Measurements from ENCODE around the gene SSUH2. TPM values are rescaled to one million over a fixed set of nuclear protein-coding genes. Genes with fewer than 3 reads are reported as not detected.
A peak's percentile ranks its signal among the peaks of the same experiment; 100 is the strongest.

Gene SSUH2
- total and polyA plus RNA-seq, 12 donors: 0.78 to 6.1 (median 1.7) TPM

- no peak overlapping the region for H3K4me3 ChIP-seq
- TF ChIP-seq CTCF (IDR thresholded peaks at IDR 0.05): no peak
- no peaks in the 10 kb centered on the region for H3K9me3 ChIP-seq
- H3K36me3 ChIP-seq: no peaks in the 10 kb centered on the region
- peaks cover 0 to 8% (median 0%) of the 10 kb centered on the region in 9 donors for H3K4me1 ChIP-seq
- intact Hi-C loops (cut with DNase I): loop anchor here in 2 of 10 donors (10.0 kb wide), 2 partner anchors 67 to 97 kb away; partner anchors contain the start of genes OXTR (in 2 of the 2) and CAV3 (in 1 of the 2)
- no peak overlapping the region for H3K27ac ChIP-seq
- no peak for ATAC-seq
- no peaks in the 10 kb centered on the region for H3K27me3 ChIP-seq
- no peak for DNase-seq
Measured at GRCh38 chr3:8668216-8668615, 23.6 kb upstream of the SSUH2 start.

GRCh38 chr3:8667463-8668091, 23.0 kb upstream of the SSUH2 start:
- H3K27me3 ChIP-seq: no peaks in the 10 kb centered on the region
- no peak for ATAC-seq
- H3K27ac ChIP-seq: no peak overlapping the region
- 86 to 93% methylated on average over 6 of the region's 6 CpGs for WGBS, 2 donors
- H3K4me1 ChIP-seq: peaks cover 0 to 9% (median 0%) of the 10 kb centered on the region in 9 donors
- intact Hi-C loops (cut with DNase I): loop anchor here in 2 of 10 donors (10.0 kb wide), 2 partner anchors 67 to 97 kb away; partner anchors contain the start of genes OXTR (in 2 of the 2) and CAV3 (in 1 of the 2)
- no peak for TF ChIP-seq CTCF (IDR thresholded peaks at IDR 0.05)
- H3K9me3 ChIP-seq: no peaks in the 10 kb centered on the region
- no peak overlapping the region for H3K4me3 ChIP-seq
- DNase-seq: no peak
- no peaks in the 10 kb centered on the region for H3K36me3 ChIP-seq

GRCh38 chr3:8665407-8665896, 20.9 kb upstream of the SSUH2 start:
- Histone ChIP-seq H3K27me3 (no peaks in the 10 kb centered on the region), H3K4me3 (no peak overlapping the region), H3K27ac (no peak overlapping the region), H3K4me1 (peaks cover 0 to 20% (median 7%) of the 10 kb centered on the region in 9 donors), H3K36me3 (no peaks in the 10 kb centered on the region), H3K9me3 (no peaks in the 10 kb centered on the region)
- ATAC-seq (no peak), DNase-seq (no peak)
- intact Hi-C loops (cut with DNase I): loop anchor here in 2 of 10 donors (10.0 kb wide), 2 partner anchors 69 to 99 kb away; partner anchors contain the start of genes OXTR (in 2 of the 2) and CAV3 (in 1 of the 2)
- WGBS, 2 donors: 65 to 72% methylated on average over 4 of the region's 4 CpGs
- TF ChIP-seq CTCF (IDR thresholded peaks at IDR 0.05): no peak

GRCh38 chr3:8663177-8664061, 18.8 kb upstream of the SSUH2 start:
- Histone ChIP-seq H3K27ac (no peak overlapping the region), H3K9me3 (no peaks in the 10 kb centered on the region), H3K36me3 (no peaks in the 10 kb centered on the region), H3K4me3 (no peak overlapping the region), H3K27me3 (no peaks in the 10 kb centered on the region), H3K4me1 (peaks cover 3 to 41% (median 26%) of the 10 kb centered on the region in 9 donors)
- peak; percentile 43 to 76 (median 64) for TF ChIP-seq CTCF (IDR thresholded peaks at IDR 0.05)
- ATAC-seq (peak in 4 of 8 donors; percentile 29 to 47 (median 29)), DNase-seq (peak in 1 of 2 donors; percentile 71)
- 59 to 64% methylated on average over 12 of the region's 12 CpGs for WGBS, 2 donors
- intact Hi-C loops (cut with DNase I): loop anchor here in 7 of 10 donors (2.0 to 10.0 kb wide), 5 partner anchors 69 to 105 kb away; partner anchors contain the start of genes OXTR (in 7 of the 7) and CAV3 (in 2 of the 7)

Data from heart right ventricle (tissue), 16 donors.